GM23338 (cell line): Measurements from ENCODE around the gene PTPRN2. TPM values are rescaled to one million over a fixed set of nuclear protein-coding genes. Genes with fewer than 3 reads are reported as not detected.

ENCODE experiments used
- ATAC-seq: fragments of 200-7000 bp; cut with Tn5 transposase; 3 replicates; pipeline ENCODE4 v1.9.1; 2020
- DNase-seq: peaks from one replicate; pipeline ENCODE4 v3.0.0-alpha.2; 2015; ENCODE audit warnings: low spot score
- H2AFZ ChIP-seq: fragments of 200-600 bp; sonication (generic); 2 replicates; pipeline ENCODE4 v1.8.0; 2016; ENCODE audit warnings: antibody characterized with exemption, mild to moderate bottlenecking, moderate library complexity
- H3F3A ChIP-seq: fragments of 200-600 bp; sonication (generic); replicated peaks from 2 replicates; pipeline ENCODE4 v1.8.0; 2017; ENCODE audit warnings: antibody characterized with exemption, mixed run types, low read depth
- H3K27ac ChIP-seq: fragments of 200-600 bp; sonication (generic); 2 replicates; pipeline ENCODE4 v1.6.1; 2016; ENCODE audit warnings: low read depth
- H3K27me3 ChIP-seq: fragments of 200-600 bp; sonication (generic); 2 replicates; pipeline ENCODE4 v1.8.0; 2016; ENCODE audit warnings: mild to moderate bottlenecking, mixed run types, moderate library complexity; ENCODE audit not compliant: insufficient read depth
- H3K36me3 ChIP-seq: fragments of 200-600 bp; sonication (generic); 2 replicates; pipeline ENCODE4 v1.8.0; 2016; ENCODE audit warnings: mild to moderate bottlenecking; ENCODE audit not compliant: insufficient read depth
- H3K4me1 ChIP-seq: fragments of 200-600 bp; sonication (generic); 2 replicates; pipeline ENCODE4 v1.8.0; 2016; ENCODE audit warnings: mild to moderate bottlenecking, moderate library complexity; ENCODE audit not compliant: insufficient read depth
- H3K4me2 ChIP-seq: fragments of 200-600 bp; sonication (generic); 2 replicates; pipeline ENCODE4 v1.7.1; 2017; ENCODE audit warnings: mixed run types
- H3K4me3 ChIP-seq: fragments of 200-600 bp; sonication (generic); 2 replicates; pipeline ENCODE4 v1.6.1; 2016; ENCODE audit warnings: mixed run types
- H3K79me2 ChIP-seq: fragments of 200-600 bp; sonication (generic); replicated peaks from 2 replicates; pipeline ENCODE4 v1.8.0; 2017; ENCODE audit warnings: mild to moderate bottlenecking; ENCODE audit not compliant: insufficient read depth
- H3K9me2 ChIP-seq: fragments of 200-600 bp; sonication (generic); 2 replicates; pipeline ENCODE4 v1.8.0; 2017; ENCODE audit not compliant: insufficient read depth
- H4K20me1 ChIP-seq: fragments of 200-600 bp; sonication (generic); replicated peaks from 2 replicates; pipeline ENCODE4 v1.8.0; 2017; ENCODE audit warnings: mild to moderate bottlenecking; ENCODE audit not compliant: insufficient read depth
- H3K27ac Mint-ChIP-seq: 2 replicates; pipeline ENCODE4 v1.8.0; 2020; ENCODE audit warnings: inconsistent platforms, mild to moderate bottlenecking, moderate library complexity, mixed read lengths
- H3K27me3 Mint-ChIP-seq: 3 replicates; pipeline ENCODE4 v1.8.0; 2022; ENCODE audit warnings: low read depth, mild to moderate bottlenecking, moderate library complexity, mixed read lengths, inconsistent platforms; ENCODE audit not compliant: insufficient read depth, poor library complexity
- H3K36me3 Mint-ChIP-seq: 3 replicates; pipeline ENCODE4 v1.8.0; 2021; ENCODE audit warnings: low read depth, mild to moderate bottlenecking, inconsistent platforms, moderate library complexity, mixed read lengths
- H3K4me1 Mint-ChIP-seq: 3 replicates; pipeline ENCODE4 v1.8.0; 2020; ENCODE audit warnings: mild to moderate bottlenecking, inconsistent platforms, mixed read lengths
- H3K4me3 Mint-ChIP-seq: 3 replicates; pipeline ENCODE4 v1.8.0; 2021; ENCODE audit warnings: moderate library complexity, mild to moderate bottlenecking, inconsistent platforms, mixed read lengths
- H3K9me3 Mint-ChIP-seq: 3 replicates; pipeline ENCODE4 v1.8.0; 2020; ENCODE audit warnings: moderate library complexity, mild to moderate bottlenecking, inconsistent platforms, mixed read lengths
- CTCF ChIP-seq, 2 experiments: fragments of 200-600 bp in 1 of 2; sonication (generic) in 1 of 2; conservative IDR thresholded peaks; 2 replicates each; pipeline versions ENCODE4 v1.5.1 to v1.6.1; 2016 to 2017; ENCODE audit warnings: antibody characterized with exemption in 2 of 2, low read depth in 2 of 2, mild to moderate bottlenecking in 2 of 2, moderate library complexity in 1 of 2
- ETS1 ChIP-seq: IDR thresholded peaks from 2 replicates; pipeline ENCODE4 v1.6.1; 2016; ENCODE audit warnings: antibody characterized with exemption
- JUNB ChIP-seq: IDR thresholded peaks from one replicate; pipeline ENCODE4 v1.6.1; 2016; ENCODE audit warnings: antibody characterized with exemption; ENCODE audit not compliant: unreplicated experiment
- NANOG ChIP-seq: IDR thresholded peaks from 2 replicates; pipeline ENCODE4 v1.6.1; 2016; ENCODE audit warnings: antibody characterized with exemption, borderline replicate concordance
- POLR2AphosphoS5 ChIP-seq: IDR thresholded peaks from 2 replicates; pipeline ENCODE4 v1.6.1; 2016; ENCODE audit warnings: antibody characterized with exemption, low read depth
- REST ChIP-seq: IDR thresholded peaks from one replicate; pipeline ENCODE4 v1.6.1; 2018; ENCODE audit warnings: antibody characterized with exemption; ENCODE audit not compliant: unreplicated experiment
- ZNF114 ChIP-seq: fragments of 250-450 bp; sonication (Bioruptor Pico); IDR thresholded peaks from 2 replicates; pipeline ENCODE4 v1.5.0; 2020; ENCODE audit warnings: mild to moderate bottlenecking, moderate library complexity
- ZNF462 ChIP-seq: fragments of 250-450 bp; sonication (Bioruptor Pico); IDR thresholded peaks from 2 replicates; pipeline ENCODE4 v1.5.0; 2020; ENCODE audit warnings: mild to moderate bottlenecking, moderate library complexity
- polyA plus RNA-seq: library from polyadenylated mRNA; unstranded; fragments of >200 nt; fragmentation: Nextera tagmentation; extraction: Ambion mirVana; gene quantifications from 2 replicates; pipeline ENCODE4 v1.2.1, GENCODE V29; 2016
- total RNA-seq: library from RNA; depleted of rRNA; stranded (reverse); fragments of >200 nt; shearing (Covaris generic); gene quantifications from 2 replicates; pipeline ENCODE4 v1.2.3, GENCODE V29; 2014

The PTPRN2 gene
- total and polyA plus RNA-seq, 2 experiments from 2014 or later = 0.87 to 4.0 TPM

- Mint-ChIP-seq H3K4me1 (no peaks in the 10 kb centered on the region), H3K4me3 (no peak overlapping the region), H3K36me3 (peaks cover 35% of the 10 kb centered on the region), H3K9me3 (peaks cover 85% of the 10 kb centered on the region), H3K27ac (no peak overlapping the region), H3K27me3 (peaks cover 7% of the 10 kb centered on the region)
- Histone ChIP-seq H3K27ac (no peak overlapping the region), H3K27me3 (no peaks in the 10 kb centered on the region), H3K4me2 (no peak overlapping the region), H3K9me2 (no peaks in the 10 kb centered on the region), H4K20me1 (no peaks in the 10 kb centered on the region), H3K79me2 (no peaks in the 10 kb centered on the region), H3K4me3 (no peak overlapping the region), H3F3A (no peaks in the 10 kb centered on the region), H3K4me1 (no peaks in the 10 kb centered on the region), H3K36me3 (no peaks in the 10 kb centered on the region), H2AFZ (no peak overlapping the region)
- no peak for ATAC-seq
- no peak for DNase-seq
- TF ChIP-seq POLR2AphosphoS5 (no peak), CTCF (conservative IDR thresholded peaks at IDR 0.05; ENCODE audit: low read depth in 2 of 2) (no peak), REST (no peak), ETS1 (no peak), ZNF462 (CRISPR knock-in tag) (no peak), JUNB (no peak), NANOG (no peak), ZNF114 (CRISPR knock-in tag) (no peak)
Observed at GRCh38 chr7:158374586-158374985, 213.0 kb downstream of the PTPRN2 start.
